Endodermal cell (in vitro differentiated cells): ENCODE data around the gene MAPK8IP2. TPM values are rescaled to one million over a fixed set of nuclear protein-coding genes. Genes with fewer than 3 reads are reported as not detected.

Experiments used
- DNase-seq: peaks from one replicate; pipeline ENCODE4 v3.0.0-alpha.2; 2017
- H3K27ac ChIP-seq: 2 replicates; pipeline ENCODE4 v1.5.1; 2013; ENCODE audit warnings: mild to moderate bottlenecking, low read depth, low read length, moderate library complexity
- H3K27me3 ChIP-seq: 2 replicates; pipeline ENCODE4 v1.6.1; 2013; ENCODE audit warnings: mild to moderate bottlenecking, low read length, moderate library complexity; ENCODE audit not compliant: insufficient read depth, control insufficient read depth, poor library complexity, severe bottlenecking
- H3K36me3 ChIP-seq: 2 replicates; pipeline ENCODE4 v1.7.0; 2013; ENCODE audit warnings: mild to moderate bottlenecking, low read length, moderate library complexity; ENCODE audit not compliant: control insufficient read depth, insufficient read depth
- H3K4me1 ChIP-seq: one replicate; pipeline ENCODE4 v1.7.0; 2013; ENCODE audit warnings: low read length; ENCODE audit not compliant: control insufficient read depth, insufficient read depth
- H3K4me3 ChIP-seq: 2 replicates; pipeline ENCODE4 v1.5.1; 2013; ENCODE audit warnings: mild to moderate bottlenecking, low read length, moderate library complexity
- H3K9ac ChIP-seq: 2 replicates; pipeline ENCODE4 v1.6.1; 2013; ENCODE audit warnings: mild to moderate bottlenecking, low read length, moderate library complexity; ENCODE audit not compliant: poor library complexity, severe bottlenecking; ENCODE audit errors: extremely low read depth
- H3K9me3 ChIP-seq: 2 replicates; pipeline ENCODE4 v1.6.1; 2013; ENCODE audit warnings: mild to moderate bottlenecking, low read length, moderate library complexity; ENCODE audit not compliant: control insufficient read depth
- H3K27ac Mint-ChIP-seq: 2 replicates; pipeline ENCODE4 v1.8.0; 2020; ENCODE audit warnings: mixed read lengths
- H3K27me3 Mint-ChIP-seq: 2 replicates; pipeline ENCODE4 v1.8.0; 2021; ENCODE audit warnings: mild to moderate bottlenecking, mixed read lengths; ENCODE audit not compliant: insufficient read depth
- H3K36me3 Mint-ChIP-seq: 2 replicates; pipeline ENCODE4 v1.8.0; 2020; ENCODE audit warnings: low read depth, mixed read lengths
- H3K4me1 Mint-ChIP-seq: 2 replicates; pipeline ENCODE4 v1.8.0; 2020; ENCODE audit warnings: mixed read lengths
- H3K4me3 Mint-ChIP-seq: 2 replicates; pipeline ENCODE4 v1.8.0; 2020; ENCODE audit warnings: mild to moderate bottlenecking, moderate library complexity, mixed read lengths
- H3K9me3 Mint-ChIP-seq: 2 replicates; pipeline ENCODE4 v1.8.0; 2020; ENCODE audit warnings: mild to moderate bottlenecking, mixed read lengths
- CTCF ChIP-seq: fragments of 200-600 bp; sonication (generic); conservative IDR thresholded peaks from 2 replicates; pipeline ENCODE4 v1.5.0; 2021; ENCODE audit warnings: antibody characterized with exemption, mild to moderate bottlenecking
- WGBS, 2 experiments: methylation state at CpG; one replicate each; pipeline versions ENCODE4 v1.1.5 to v1.1.7; 2013; ENCODE audit warnings: missing lambda C conversion rate in 2 of 2, mixed read lengths in 1 of 2; ENCODE audit not compliant: insufficient coverage in 1 of 2, insufficient read length in 1 of 2; 5-methylcytosine and 5-hydroxymethylcytosine counted together
- total RNA-seq, 2 donors: library from RNA; stranded (reverse); fragmentation: NEBNext Ultra II Directional in 1 of 2; extraction: Animal tissue kit (Norgen Biotek cat#: 25700) in 1 of 2; gene quantifications; 2 replicates in 1 of 2; 3 replicates in 1 of 2; pipeline ENCODE4 v1.2.1, GENCODE V29; 2021

The MAPK8IP2 gene
- total RNA-seq, 2 donors from 2014 or later: 1.2 to 1.4 TPM

GRCh38 chr22:50579752-50580151, 20.8 kb upstream of the MAPK8IP2 start:
- H3K36me3 ChIP-seq: peaks cover 34% of the 10 kb centered on the region
- no peaks in the 10 kb centered on the region for H3K9me3 Mint-ChIP-seq
- H3K27me3 Mint-ChIP-seq: no peaks in the 10 kb centered on the region
- H3K4me3 Mint-ChIP-seq: no peak overlapping the region
- WGBS, 2 experiments: 86 to 100% methylated on average over 2 to 4 of the region's 4 CpGs
- H3K4me1 ChIP-seq: peaks cover 6% of the 10 kb centered on the region
- H3K27me3 ChIP-seq: no peaks in the 10 kb centered on the region
- peak overlapping the region; percentile 7 for H3K27ac Mint-ChIP-seq
- peaks cover 26% of the 10 kb centered on the region for H3K36me3 Mint-ChIP-seq
- no peak overlapping the region for H3K9ac ChIP-seq
- no peak for DNase-seq
- no peak overlapping the region for H3K4me3 ChIP-seq
- H3K4me1 Mint-ChIP-seq: peaks cover 10% of the 10 kb centered on the region
- H3K9me3 ChIP-seq: no peaks in the 10 kb centered on the region
- H3K27ac ChIP-seq: no peak overlapping the region
- no peak for TF ChIP-seq CTCF

DNA sequence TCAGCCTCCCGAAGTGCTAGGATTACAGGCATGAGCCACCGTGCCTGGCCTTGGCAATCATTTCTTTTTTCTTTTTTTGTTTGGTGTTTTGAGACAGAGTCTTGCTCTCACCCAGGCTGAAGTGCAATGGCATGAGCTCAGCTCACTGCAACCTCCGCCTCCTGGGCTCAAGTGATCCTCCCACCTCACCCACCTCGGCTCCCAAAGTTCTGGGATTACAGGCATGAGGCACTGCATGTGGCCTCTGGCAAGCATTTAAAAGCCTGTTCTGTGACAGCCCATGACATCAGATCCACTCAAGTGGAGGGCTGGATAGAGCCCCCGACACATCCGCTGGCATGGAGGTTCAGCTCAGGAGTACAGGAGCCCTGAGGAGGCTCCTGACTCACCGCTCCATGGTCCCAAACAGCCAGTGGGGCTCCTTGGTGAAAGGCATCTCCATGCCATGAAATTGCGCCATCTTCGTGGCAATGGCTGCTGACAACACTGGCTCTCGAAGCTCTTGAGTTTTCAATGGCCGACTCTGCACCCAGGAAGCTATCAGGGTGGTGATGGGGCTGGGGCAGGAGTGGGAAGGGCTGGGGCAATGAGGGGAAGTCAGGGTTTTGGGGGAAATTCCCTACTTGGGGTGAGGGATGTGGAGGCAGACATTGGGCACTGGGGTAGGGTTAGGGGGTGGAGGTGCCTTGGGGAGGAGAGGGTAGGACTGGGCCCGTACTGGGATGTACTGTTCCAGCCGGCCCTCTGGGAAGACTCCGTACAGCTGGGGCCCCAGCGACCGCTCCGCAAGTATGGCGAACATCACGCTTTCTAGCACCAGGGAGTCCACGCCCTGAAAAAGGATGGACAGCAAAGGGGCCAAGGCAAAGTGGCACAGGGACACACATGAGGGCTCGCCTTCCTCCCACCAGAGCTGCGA, 19.3 kb upstream of the MAPK8IP2 start:
- Histone ChIP-seq H3K4me3 (peak overlapping the region; percentile 93), H3K9ac (peak overlapping the region; percentile 75), H3K9me3 (no peaks in the 10 kb centered on the region), H3K4me1 (peaks cover 6% of the 10 kb centered on the region), H3K27me3 (no peaks in the 10 kb centered on the region), H3K27ac (no peak overlapping the region), H3K36me3 (peaks cover 25% of the 10 kb centered on the region)
- peaks cover 15% of the 10 kb centered on the region for H3K36me3 Mint-ChIP-seq
- TF ChIP-seq CTCF: no peak
- no peaks in the 10 kb centered on the region for H3K9me3 Mint-ChIP-seq
- DNase-seq: no peak
- H3K4me1 Mint-ChIP-seq: peaks cover 12% of the 10 kb centered on the region
- WGBS, 2 experiments: 95 to 98% methylated on average over 20 to 22 of the region's 22 CpGs
- H3K27me3 Mint-ChIP-seq: peaks cover 9% of the 10 kb centered on the region
- H3K4me3 Mint-ChIP-seq: peak overlapping the region; percentile 72
- peak overlapping the region; percentile 58 for H3K27ac Mint-ChIP-seq

DNA sequence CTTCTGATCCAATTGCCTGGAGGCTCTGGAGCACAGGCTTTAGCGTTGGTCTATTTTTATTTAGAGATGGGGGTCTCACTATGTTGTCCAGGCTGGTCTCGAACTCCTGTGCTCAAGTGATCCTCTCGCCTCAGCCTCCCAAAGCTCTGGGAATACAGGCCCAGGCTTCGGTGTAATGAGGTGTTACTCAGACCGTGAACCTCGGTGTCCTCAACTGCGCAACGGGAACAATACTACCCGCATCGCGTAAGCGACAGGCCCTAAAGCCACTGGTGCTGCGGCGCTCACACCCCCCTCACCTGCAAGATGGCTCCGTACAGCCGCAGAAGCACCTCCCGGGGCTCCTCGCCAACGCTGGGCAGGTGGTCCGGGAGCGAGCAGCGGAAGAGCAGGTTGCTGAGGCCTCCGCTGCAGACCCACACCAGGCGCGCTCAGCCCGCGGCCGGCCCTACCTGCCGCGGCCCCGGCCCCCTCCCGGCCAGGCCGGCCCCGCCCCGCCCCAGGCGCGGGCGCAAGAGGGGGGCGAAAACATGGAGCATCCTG, 18.6 kb upstream of the MAPK8IP2 start:
- Histone ChIP-seq H3K4me1 (peaks cover 6% of the 10 kb centered on the region), H3K36me3 (peaks cover 17% of the 10 kb centered on the region), H3K27me3 (no peaks in the 10 kb centered on the region), H3K9me3 (no peaks in the 10 kb centered on the region), H3K9ac (peak overlapping the region; percentile 75), H3K4me3 (peak overlapping the region; percentile 93), H3K27ac (peak overlapping the region; percentile 91)
- Mint-ChIP-seq H3K36me3 (peaks cover 14% of the 10 kb centered on the region), H3K4me3 (peak overlapping the region; percentile 72), H3K4me1 (peaks cover 12% of the 10 kb centered on the region), H3K27me3 (peaks cover 14% of the 10 kb centered on the region), H3K9me3 (no peaks in the 10 kb centered on the region), H3K27ac (peak overlapping the region; percentile 86)
- no peak for DNase-seq
- 8 to 12% methylated on average over 27 to 39 of the region's 39 CpGs for WGBS, 2 experiments
- no peak for TF ChIP-seq CTCF
